A673 (cell line): ENCODE results near the gene CDC42SE2. TPM values are rescaled to one million over a fixed set of nuclear protein-coding genes. Genes with fewer than 3 reads are reported as not detected.

Experiments
- BruUV-seq: library from RNA; stranded (reverse); fragments of 400-500 nt; replicated peaks from 2 replicates; lab custom pipeline; 2021; lab: Mats Ljungman, UMichigan
- CTCF ChIA-PET: fragments of 300-600 bp; sonication (Branson Sonifier 250); formaldehyde crosslinking; loops from one replicate; lab custom pipeline; 2022; ENCODE audit warnings: antibody characterized with exemption; lab: Charles Lee
- POLR2A ChIA-PET: fragments of 300-600 bp; sonication (Branson Sonifier 250); formaldehyde crosslinking; loops from one replicate; lab custom pipeline; 2022; ENCODE audit warnings: antibody characterized with exemption; ENCODE audit not compliant: low non-redundant PET; lab: Charles Lee
- DNase-seq: peaks from one replicate; pipeline ENCODE4 v3.0.0-alpha.2; 2015; ENCODE audit warnings: low spot score
- H3K27ac ChIP-seq: fragments of 200-600 bp; sonication (generic); 2 replicates; pipeline ENCODE4 v1.5.1; 2016; ENCODE audit warnings: mixed run types, low read depth, mild to moderate bottlenecking, mixed read lengths, antibody characterized with exemption, low read length; ENCODE audit not compliant: poor library complexity, severe bottlenecking
- H3K27me3 ChIP-seq: fragments of 200-600 bp; sonication (generic); replicated peaks from 2 replicates; pipeline ENCODE4 v1.6.1; 2017; ENCODE audit warnings: mixed run types, low read depth, mild to moderate bottlenecking, mixed read lengths, antibody characterized with exemption, low read length; ENCODE audit not compliant: insufficient read depth, poor library complexity
- H3K36me3 ChIP-seq: fragments of 200-600 bp; sonication (generic); 2 replicates; pipeline ENCODE4 v1.6.1; 2016; ENCODE audit warnings: mixed run types, mild to moderate bottlenecking, mixed read lengths, antibody characterized with exemption, low read length; ENCODE audit not compliant: insufficient read depth, poor library complexity, severe bottlenecking
- H3K4me1 ChIP-seq: fragments of 200-600 bp; sonication (generic); 2 replicates; pipeline ENCODE4 v1.6.1; 2017; ENCODE audit warnings: mixed run types, mild to moderate bottlenecking, mixed read lengths, antibody characterized with exemption, low read length; ENCODE audit not compliant: insufficient read depth, poor library complexity, severe bottlenecking
- H3K4me3 ChIP-seq: fragments of 200-600 bp; sonication (generic); 2 replicates; pipeline ENCODE4 v1.5.1; 2016; ENCODE audit warnings: low read depth, mixed run types, mild to moderate bottlenecking, mixed read lengths, low read length; ENCODE audit not compliant: poor library complexity, severe bottlenecking
- H3K9me3 ChIP-seq: fragments of 200-600 bp; sonication (generic); 2 replicates; pipeline ENCODE4 v1.6.1; 2016; ENCODE audit warnings: mixed run types, low read depth, mild to moderate bottlenecking, mixed read lengths, antibody characterized with exemption, low read length; ENCODE audit not compliant: poor library complexity, severe bottlenecking
- EZH2 ChIP-seq: fragments of 200-600 bp; sonication (generic); IDR thresholded peaks from 2 replicates; pipeline ENCODE4 v1.6.1; 2017; ENCODE audit warnings: borderline replicate concordance, low read depth, mild to moderate bottlenecking, mixed read lengths, antibody characterized with exemption, low read length; ENCODE audit not compliant: poor library complexity, severe bottlenecking
- intact Hi-C: fragments of 100-400 bp; cut with micrococcal nuclease; formaldehyde crosslinking; loops from one replicate; pipeline ENCODE4 v1.10.0; 2022; ENCODE audit not compliant: unreplicated experiment
- total RNA-seq: library from RNA; stranded (reverse); gene quantifications from 2 replicates; pipeline ENCODE4 v1.2.3, GENCODE V29; 2021
- TF ChIP-seq, protein P1 (sequence below): fragments of 300-800, 200-600 bp; sonication (generic); conservative IDR thresholded peaks from 2 replicates; pipeline ENCODE4 v1.5.1; 2017; ENCODE audit warnings: low read depth, mild to moderate bottlenecking, antibody characterized with exemption, low read length, moderate library complexity, mixed read lengths

CDC42SE2 gene
- total RNA-seq, 1 experiment from 2014 or later: 25.5 TPM

DNA sequence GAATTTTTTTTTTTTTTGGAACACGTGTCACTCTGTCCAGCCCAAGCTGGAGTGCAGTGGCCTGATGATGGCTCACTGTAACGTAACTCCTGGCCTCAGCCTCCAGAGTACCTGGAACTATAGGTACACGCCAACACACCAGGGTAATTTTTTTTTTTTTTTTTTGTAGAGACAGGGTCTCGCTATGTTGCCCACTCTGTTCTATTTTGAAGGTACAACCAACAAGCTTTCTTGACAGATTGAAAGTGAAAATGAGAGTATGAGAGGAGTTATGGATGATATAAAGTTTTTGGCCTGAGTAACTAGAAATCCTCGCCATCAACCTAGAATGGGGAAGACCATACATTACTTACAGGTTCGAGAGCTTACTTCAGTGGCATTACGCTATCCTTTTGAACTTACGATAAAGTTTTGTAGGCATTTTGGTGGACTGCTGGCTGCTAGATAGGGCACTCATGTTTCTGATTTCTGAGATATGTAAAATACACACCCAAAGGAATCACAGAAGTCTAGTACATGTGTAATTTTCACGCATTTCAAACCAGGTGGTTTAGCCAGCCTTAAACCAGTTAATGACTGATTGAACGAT lies 806 bp upstream of the CDC42SE2 start:
- Histone ChIP-seq H3K9me3 (no peaks in the 10 kb centered on the region), H3K4me3 (peak overlapping the region; percentile 97), H3K27ac (no peak overlapping the region), H3K27me3 (no peaks in the 10 kb centered on the region), H3K36me3 (no peaks in the 10 kb centered on the region), H3K4me1 (peaks cover 13% of the 10 kb centered on the region)
- ChIA-PET POLR2A (no interaction called here), CTCF (no interaction called here)
- intact Hi-C loops: loop anchor here (2.0 kb wide), 1 partner anchor 92 kb away; the partner anchor contains the start of gene LYRM7
- BruUV-seq: TSS peak; percentile 94
- DNase-seq: no peak
- TF ChIP-seq, protein P1, sequence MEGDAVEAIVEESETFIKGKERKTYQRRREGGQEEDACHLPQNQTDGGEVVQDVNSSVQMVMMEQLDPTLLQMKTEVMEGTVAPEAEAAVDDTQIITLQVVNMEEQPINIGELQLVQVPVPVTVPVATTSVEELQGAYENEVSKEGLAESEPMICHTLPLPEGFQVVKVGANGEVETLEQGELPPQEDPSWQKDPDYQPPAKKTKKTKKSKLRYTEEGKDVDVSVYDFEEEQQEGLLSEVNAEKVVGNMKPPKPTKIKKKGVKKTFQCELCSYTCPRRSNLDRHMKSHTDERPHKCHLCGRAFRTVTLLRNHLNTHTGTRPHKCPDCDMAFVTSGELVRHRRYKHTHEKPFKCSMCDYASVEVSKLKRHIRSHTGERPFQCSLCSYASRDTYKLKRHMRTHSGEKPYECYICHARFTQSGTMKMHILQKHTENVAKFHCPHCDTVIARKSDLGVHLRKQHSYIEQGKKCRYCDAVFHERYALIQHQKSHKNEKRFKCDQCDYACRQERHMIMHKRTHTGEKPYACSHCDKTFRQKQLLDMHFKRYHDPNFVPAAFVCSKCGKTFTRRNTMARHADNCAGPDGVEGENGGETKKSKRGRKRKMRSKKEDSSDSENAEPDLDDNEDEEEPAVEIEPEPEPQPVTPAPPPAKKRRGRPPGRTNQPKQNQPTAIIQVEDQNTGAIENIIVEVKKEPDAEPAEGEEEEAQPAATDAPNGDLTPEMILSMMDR: no peak
- no peak for TF ChIP-seq EZH2

DNA sequence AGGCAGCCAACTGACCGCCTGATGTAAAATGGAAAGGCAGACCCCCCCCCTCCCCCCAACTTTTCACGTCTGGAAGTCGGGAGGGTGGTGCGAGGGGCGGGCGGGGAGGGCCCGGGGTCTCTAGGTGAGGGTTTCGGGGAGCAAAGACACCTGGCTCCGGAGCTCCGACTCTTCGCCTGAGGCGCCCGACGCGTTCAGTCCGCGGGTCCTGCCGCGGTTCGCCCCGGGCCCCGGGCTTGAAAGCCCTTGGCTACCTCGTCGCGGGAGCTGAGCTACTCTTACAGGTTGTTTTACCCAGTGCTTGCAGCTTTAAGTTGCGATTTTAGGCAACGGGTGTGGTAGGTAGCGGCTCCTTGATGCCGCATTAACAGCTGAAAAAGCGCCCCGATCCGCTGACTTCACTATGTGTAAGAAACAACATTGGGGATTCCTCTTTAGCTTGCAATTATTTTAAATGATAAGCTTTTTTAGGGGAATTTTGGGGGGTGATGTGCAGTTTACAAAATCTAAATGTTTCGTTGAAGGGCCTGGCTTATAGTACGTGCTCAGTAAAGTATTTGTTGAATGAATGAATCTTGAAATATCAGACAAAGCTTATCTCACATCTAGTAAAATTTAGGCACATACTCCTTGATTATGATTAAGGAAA lies 722 bp downstream of the CDC42SE2 start:
- peak overlapping the region; percentile 97 for H3K4me3 ChIP-seq
- H3K27ac ChIP-seq: peak overlapping the region; percentile 92
- BruUV-seq: no TSS peak
- peaks cover 18% of the 10 kb centered on the region for H3K4me1 ChIP-seq
- no peaks in the 10 kb centered on the region for H3K27me3 ChIP-seq
- intact Hi-C loops: loop anchor here (2.0 kb wide), 1 partner anchor 118 kb away; no protein-coding TSS in a partner anchor
- POLR2A ChIA-PET: interaction anchor here (0.6 to 0.7 kb wide), 3 partner anchors 14 to 266 kb away, joined by 3 to 8 read pairs (median 3); no protein-coding TSS in a partner anchor
- H3K36me3 ChIP-seq: no peaks in the 10 kb centered on the region
- TF ChIP-seq, protein P1: no peak
- TF ChIP-seq EZH2: no peak
- CTCF ChIA-PET: no interaction called here
- peak; percentile 62 for DNase-seq
- no peaks in the 10 kb centered on the region for H3K9me3 ChIP-seq

DNA sequence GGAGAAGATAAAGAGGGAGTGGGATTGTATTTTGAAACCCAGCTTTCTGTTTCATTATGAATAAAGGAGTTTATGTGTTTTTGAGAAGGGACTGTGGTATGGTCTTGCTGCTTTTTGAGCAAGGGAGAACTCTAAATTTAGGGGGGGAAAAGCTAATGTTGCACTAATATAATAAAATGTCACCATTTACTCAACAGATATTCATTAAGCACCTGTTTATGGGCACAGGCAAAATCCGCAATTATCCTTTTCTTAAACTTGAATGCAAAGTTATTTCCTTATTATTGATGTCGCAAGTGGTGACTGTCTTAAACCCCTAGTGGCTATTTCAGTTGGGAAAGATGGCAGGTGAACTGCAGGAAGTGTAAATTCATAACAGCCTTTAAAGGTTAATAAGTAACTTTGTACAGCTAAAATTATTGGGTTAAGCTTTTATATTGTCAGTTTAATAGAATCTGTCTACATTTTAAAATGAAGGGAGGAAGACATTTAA lies 1.5 kb downstream of the CDC42SE2 start:
- CTCF ChIA-PET: no interaction called here
- Histone ChIP-seq H3K36me3 (no peaks in the 10 kb centered on the region), H3K27ac (no peak overlapping the region), H3K9me3 (no peaks in the 10 kb centered on the region), H3K4me3 (peak overlapping the region; percentile 97), H3K4me1 (peaks cover 18% of the 10 kb centered on the region), H3K27me3 (no peaks in the 10 kb centered on the region)
- intact Hi-C loops: loop anchor here (2.0 kb wide), 1 partner anchor 117 kb away; no protein-coding TSS in a partner anchor
- peak; percentile 45 for DNase-seq
- no TSS peak for BruUV-seq
- POLR2A ChIA-PET: interaction anchor here (0.7 kb wide), 1 partner anchor 265 kb away, joined by 3 read pairs; no protein-coding TSS in a partner anchor
- no peak for TF ChIP-seq EZH2
- TF ChIP-seq, protein P1: peak; percentile 48
